Peyer's patch (tissue), 4 donors: Measurements from ENCODE around the gene TICRR. TPM values are rescaled to one million over a fixed set of nuclear protein-coding genes. Genes with fewer than 3 reads are reported as not detected.

ENCODE experiments used
- DNase-seq, 3 donors: peaks; one replicate each; pipeline ENCODE4 v3.0.0-alpha.2; 2017 to 2019
- H3K27ac ChIP-seq, 4 donors: fragments of 200-600 bp; sonication (generic); one replicate each; pipeline ENCODE4 v1.5.1; 2016 to 2019
- H3K27me3 ChIP-seq, 2 donors: fragments of 200-600 bp; sonication (generic); one replicate each; pipeline ENCODE4 v1.5.1; 2019
- H3K36me3 ChIP-seq, 3 donors: fragments of 200-600 bp; sonication (generic); one replicate each; pipeline ENCODE4 v1.5.1; 2016 to 2019
- H3K4me1 ChIP-seq, 4 donors: fragments of 200-600 bp; sonication (generic); one replicate each; pipeline ENCODE4 v1.5.1; 2016 to 2019
- H3K4me3 ChIP-seq, 4 donors: fragments of 200-600 bp; sonication (generic); 1 replicate in 3 of 4; 2 replicates in 1 of 4; pipeline ENCODE4 v1.5.1; 2016 to 2019; ENCODE audit warnings: mild to moderate bottlenecking in 1 of 4
- H3K9me3 ChIP-seq, 4 donors: fragments of 200-600 bp; sonication (generic); one replicate each; pipeline ENCODE4 v1.5.1; 2016 to 2019; ENCODE audit warnings: mild to moderate bottlenecking in 1 of 4
- POLR2A ChIP-seq, 2 donors: fragments of 450-650 bp; IDR thresholded peaks; one replicate each; pipeline ENCODE4 v1.5.1; 2017; ENCODE audit warnings: antibody characterized with exemption in 2 of 2, mild to moderate bottlenecking in 2 of 2, moderate library complexity in 2 of 2
- total RNA-seq, 4 donors: library from RNA; depleted of rRNA; stranded (reverse); fragments of >200 nt; gene quantifications; one replicate each; pipeline ENCODE4 v1.1.0, GENCODE V29; 2016
- TF ChIP-seq, protein P1 (sequence below), 6 experiments: fragments of 450-650 bp in 4 of 6; fragments of 200-600 bp in 2 of 6; sonication (generic) in 1 of 6; IDR thresholded peaks; one replicate each; pipeline ENCODE4 v1.5.1; 2017 to 2019; ENCODE audit warnings: antibody characterized with exemption in 6 of 6, mild to moderate bottlenecking in 3 of 6, moderate library complexity in 1 of 6

TICRR gene
- total RNA-seq, 4 donors from 2014 or later, result 2.3 to 8.3 (median 3.2) TPM

DNA sequence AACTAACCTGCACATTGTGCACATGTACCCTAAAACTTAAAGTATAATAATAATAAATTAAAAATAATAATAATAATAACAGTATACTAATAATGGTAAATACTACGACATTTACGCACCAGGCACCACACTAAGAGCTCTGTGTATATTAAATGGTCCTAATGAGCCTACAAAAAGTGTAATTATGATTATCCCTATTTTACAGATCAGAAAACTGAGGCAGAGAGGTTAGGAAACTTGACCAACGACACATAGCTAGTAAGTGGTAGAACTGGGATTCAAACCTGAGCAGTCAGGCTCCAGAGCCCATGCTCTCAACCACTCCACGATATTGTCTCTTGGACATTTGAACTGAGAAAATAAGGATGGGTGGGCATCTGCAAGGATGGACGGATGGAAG, 65.0 kb downstream of the TICRR start:
- DNase-seq, result no peak
- H3K36me3 ChIP-seq, result no peaks in the 10 kb centered on the region
- TF ChIP-seq, protein P1, sequence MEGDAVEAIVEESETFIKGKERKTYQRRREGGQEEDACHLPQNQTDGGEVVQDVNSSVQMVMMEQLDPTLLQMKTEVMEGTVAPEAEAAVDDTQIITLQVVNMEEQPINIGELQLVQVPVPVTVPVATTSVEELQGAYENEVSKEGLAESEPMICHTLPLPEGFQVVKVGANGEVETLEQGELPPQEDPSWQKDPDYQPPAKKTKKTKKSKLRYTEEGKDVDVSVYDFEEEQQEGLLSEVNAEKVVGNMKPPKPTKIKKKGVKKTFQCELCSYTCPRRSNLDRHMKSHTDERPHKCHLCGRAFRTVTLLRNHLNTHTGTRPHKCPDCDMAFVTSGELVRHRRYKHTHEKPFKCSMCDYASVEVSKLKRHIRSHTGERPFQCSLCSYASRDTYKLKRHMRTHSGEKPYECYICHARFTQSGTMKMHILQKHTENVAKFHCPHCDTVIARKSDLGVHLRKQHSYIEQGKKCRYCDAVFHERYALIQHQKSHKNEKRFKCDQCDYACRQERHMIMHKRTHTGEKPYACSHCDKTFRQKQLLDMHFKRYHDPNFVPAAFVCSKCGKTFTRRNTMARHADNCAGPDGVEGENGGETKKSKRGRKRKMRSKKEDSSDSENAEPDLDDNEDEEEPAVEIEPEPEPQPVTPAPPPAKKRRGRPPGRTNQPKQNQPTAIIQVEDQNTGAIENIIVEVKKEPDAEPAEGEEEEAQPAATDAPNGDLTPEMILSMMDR (IDR thresholded peaks at IDR 0.05), result no peak
- TF ChIP-seq POLR2A (IDR thresholded peaks at IDR 0.05), result no peak
- no peak overlapping the region for H3K27ac ChIP-seq
- no peaks in the 10 kb centered on the region for H3K4me1 ChIP-seq
- H3K4me3 ChIP-seq, result no peak overlapping the region
- H3K9me3 ChIP-seq, result no peaks in the 10 kb centered on the region
- H3K27me3 ChIP-seq, result no peaks in the 10 kb centered on the region

DNA sequence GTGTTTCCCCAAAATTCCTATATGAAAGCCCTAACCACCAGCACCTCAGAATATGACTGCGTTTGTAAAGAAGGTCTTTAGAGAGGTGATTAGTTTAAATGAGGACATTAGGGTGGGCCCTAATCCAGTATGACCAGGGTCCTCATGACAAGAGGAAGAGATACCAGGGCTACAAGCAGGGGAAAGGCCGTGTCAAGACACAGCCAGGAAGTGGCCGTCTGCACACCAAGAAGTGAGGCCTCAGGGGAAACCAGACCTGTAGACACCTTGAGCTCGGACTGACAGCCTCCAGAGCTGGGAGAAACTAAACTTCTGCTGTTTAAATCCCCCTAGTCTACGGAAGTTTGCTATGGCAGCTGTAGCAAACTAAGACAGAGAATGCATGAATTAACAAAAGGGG, 65.8 kb downstream of the TICRR start:
- peak in 1 of 3 donors; percentile 8 for DNase-seq
- Histone ChIP-seq H3K4me1 (no peaks in the 10 kb centered on the region), H3K4me3 (no peak overlapping the region), H3K27ac (no peak overlapping the region), H3K9me3 (no peaks in the 10 kb centered on the region), H3K27me3 (no peaks in the 10 kb centered on the region), H3K36me3 (no peaks in the 10 kb centered on the region)
- no peak for TF ChIP-seq POLR2A (IDR thresholded peaks at IDR 0.05)

DNA sequence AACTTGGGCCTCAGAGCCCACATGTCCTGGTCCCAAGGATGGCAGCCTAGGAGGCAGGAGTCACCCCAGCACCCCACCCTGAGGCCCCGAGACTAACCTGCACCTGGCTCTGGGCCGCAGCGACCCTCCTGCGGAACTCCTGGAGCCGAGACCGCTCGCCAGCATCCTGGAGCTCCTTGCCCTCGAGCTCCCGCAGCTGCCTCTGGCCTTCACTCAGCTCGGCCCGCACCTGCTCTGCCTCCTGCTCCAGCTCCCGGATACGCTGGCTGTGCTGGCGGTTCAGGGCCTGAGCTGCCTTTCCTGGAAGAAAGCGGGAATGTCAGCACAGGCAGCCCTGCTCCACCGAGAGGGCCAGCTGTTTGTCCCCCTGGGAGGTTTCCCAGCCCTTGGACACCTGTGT, 66.8 kb downstream of the TICRR start:
- H3K4me3 ChIP-seq, result no peak overlapping the region
- H3K27ac ChIP-seq, result no peak overlapping the region
- no peak for TF ChIP-seq POLR2A (IDR thresholded peaks at IDR 0.05)
- TF ChIP-seq, protein P1 (IDR thresholded peaks at IDR 0.05), result no peak
- no peaks in the 10 kb centered on the region for H3K9me3 ChIP-seq
- peak in 1 of 3 donors; percentile 23 for DNase-seq
- H3K4me1 ChIP-seq, result no peaks in the 10 kb centered on the region
- no peaks in the 10 kb centered on the region for H3K36me3 ChIP-seq
- no peaks in the 10 kb centered on the region for H3K27me3 ChIP-seq

DNA sequence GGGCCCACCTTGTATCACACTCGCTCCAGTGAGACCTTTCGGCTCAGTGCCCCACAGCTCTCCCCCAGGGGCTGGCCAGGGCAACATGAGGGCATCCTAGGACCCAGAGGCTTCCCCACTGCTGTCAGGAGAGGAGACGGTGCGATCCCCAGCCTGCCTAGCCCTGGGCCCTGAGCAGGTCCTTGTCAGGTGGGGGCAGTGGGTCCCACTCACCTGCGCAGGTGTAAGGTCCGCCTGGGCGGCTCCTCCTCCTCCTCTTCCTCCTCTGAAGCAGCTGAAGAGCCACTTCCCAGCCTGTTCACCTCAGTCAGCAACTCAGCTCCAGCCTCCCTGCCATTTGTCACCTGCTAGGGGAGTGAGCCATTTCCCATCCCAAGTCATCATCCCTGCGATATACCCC, 70.4 kb downstream of the TICRR start:
- Histone ChIP-seq H3K36me3 (no peaks in the 10 kb centered on the region), H3K9me3 (no peaks in the 10 kb centered on the region), H3K4me1 (peaks cover 0 to 4% (median 0%) of the 10 kb centered on the region in 4 donors), H3K27ac (no peak overlapping the region), H3K27me3 (no peaks in the 10 kb centered on the region), H3K4me3 (no peak overlapping the region)
- TF ChIP-seq, protein P1 (IDR thresholded peaks at IDR 0.05), result no peak
- TF ChIP-seq POLR2A (IDR thresholded peaks at IDR 0.05), result no peak
- DNase-seq, result no peak

DNA sequence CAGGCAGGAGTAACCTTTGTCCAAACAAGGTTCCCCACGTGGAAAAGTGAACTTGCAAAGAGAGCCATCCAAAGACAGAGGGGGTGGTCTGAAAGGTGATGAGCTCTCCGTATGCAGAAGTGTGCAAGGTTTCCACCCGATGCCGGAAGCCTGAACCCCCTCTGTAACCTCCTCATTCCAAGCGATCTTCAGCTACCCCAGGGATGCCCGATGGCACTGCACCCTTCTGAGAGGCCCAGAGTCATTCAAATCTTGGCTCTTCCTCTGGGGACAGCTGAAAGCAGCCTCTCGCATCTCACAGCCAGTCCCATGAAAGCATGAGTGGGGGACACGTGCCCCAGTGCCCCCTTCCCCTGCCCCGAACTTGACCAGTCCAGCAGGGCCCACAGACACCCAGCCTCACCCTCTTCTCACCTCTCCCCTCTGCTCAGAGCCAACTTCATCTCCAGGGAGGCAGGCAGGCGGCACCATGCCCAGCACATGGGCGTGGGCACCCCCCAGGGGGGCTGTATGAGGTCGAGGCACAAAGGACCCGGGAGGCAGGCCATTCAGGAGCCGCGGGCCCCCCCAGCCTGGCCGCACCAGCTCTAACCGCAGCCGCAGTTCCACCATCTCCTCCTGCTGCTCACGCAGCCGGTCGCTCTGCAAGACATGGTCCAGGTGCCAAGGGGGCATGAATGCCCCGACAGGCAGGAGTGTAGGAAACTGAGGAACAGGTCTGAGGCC, 71.3 kb downstream of the TICRR start:
- no peaks in the 10 kb centered on the region for H3K36me3 ChIP-seq
- H3K4me3 ChIP-seq, result no peak overlapping the region
- no peaks in the 10 kb centered on the region for H3K27me3 ChIP-seq
- no peak overlapping the region for H3K27ac ChIP-seq
- H3K9me3 ChIP-seq, result no peaks in the 10 kb centered on the region
- DNase-seq, result peak in 1 of 3 donors; percentile 44
- H3K4me1 ChIP-seq, result peaks cover 0 to 4% (median 0%) of the 10 kb centered on the region in 4 donors
- no peak for TF ChIP-seq POLR2A (IDR thresholded peaks at IDR 0.05)
- TF ChIP-seq, protein P1 (IDR thresholded peaks at IDR 0.05), result no peak

DNA sequence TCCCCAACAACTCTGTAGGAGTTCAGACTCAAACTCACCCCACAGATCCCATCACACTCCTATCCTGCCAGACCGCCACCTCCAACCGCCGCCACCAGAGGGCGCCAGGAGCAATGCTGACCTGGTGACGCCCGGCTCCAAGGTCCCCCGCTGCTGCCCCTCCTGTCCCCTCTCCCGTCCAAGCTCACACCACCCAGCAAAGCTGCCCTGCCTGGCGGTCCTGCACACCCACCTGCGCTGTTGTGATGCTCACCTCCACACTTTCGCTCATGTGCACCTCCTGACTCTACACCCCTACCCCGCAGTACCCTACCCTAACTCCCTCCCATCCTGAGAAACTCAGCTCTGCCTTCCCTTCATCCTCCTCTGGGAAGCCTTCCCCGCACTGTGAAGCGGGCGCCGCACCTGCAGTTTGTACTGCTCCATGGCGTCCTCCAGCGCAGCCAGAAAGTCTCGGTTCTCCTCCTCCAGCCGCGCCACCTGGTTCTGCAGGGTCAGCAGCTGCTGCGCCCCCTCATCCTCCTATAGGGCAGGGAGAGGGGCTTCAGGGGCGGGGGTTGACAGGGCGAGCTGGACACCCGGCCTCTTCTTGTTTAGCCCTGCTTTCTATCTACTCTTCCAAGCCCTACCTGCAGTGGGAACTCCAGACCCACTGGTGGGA, 72.1 kb downstream of the TICRR start:
- Histone ChIP-seq H3K27ac (no peak overlapping the region), H3K27me3 (no peaks in the 10 kb centered on the region), H3K9me3 (no peaks in the 10 kb centered on the region), H3K4me1 (peaks cover 0 to 4% (median 0%) of the 10 kb centered on the region in 4 donors), H3K36me3 (no peaks in the 10 kb centered on the region), H3K4me3 (peak overlapping the region in 1 of 4 donors; percentile 30)
- DNase-seq, result peak; percentile 54 to 90 (median 86)
- TF ChIP-seq, protein P1 (IDR thresholded peaks at IDR 0.05), result peak; percentile 2 to 78 (median 74)
- no peak for TF ChIP-seq POLR2A (IDR thresholded peaks at IDR 0.05)
